HepG2 (cell line): Measurements from ENCODE around the gene PLN. TPM values are rescaled to one million over a fixed set of nuclear protein-coding genes. Genes with fewer than 3 reads are reported as not detected.

Experiments used
- ATAC-seq: fragments of 200-7000 bp; cut with Tn5 transposase; 3 replicates; pipeline ENCODE4 v1.9.1; 2020; ENCODE audit warnings: mild to moderate bottlenecking, moderate library complexity
- BruUV-seq: library from RNA; stranded (reverse); fragments of 400-500 nt; replicated peaks from 2 replicates; lab custom pipeline; 2021; lab: Mats Ljungman, UMichigan
- CTCF ChIA-PET: fragments of 300-600 bp; formaldehyde crosslinking; extraction: SDS; loops from one replicate; lab custom pipeline; 2021; ENCODE audit warnings: low total read pairs, inconsistent platforms, low intra/inter-chr PET ratio; lab: Yijun Ruan, JAX
- POLR2A ChIA-PET: fragments of 350-600 bp; sonication (Branson Sonifier 250); formaldehyde crosslinking; loops from one replicate; lab custom pipeline; 2020; ENCODE audit warnings: antibody characterized with exemption, inconsistent platforms; lab: Yijun Ruan, JAX
- DNase-seq: peaks from one replicate; pipeline ENCODE4 v3.0.0-alpha.2; 2015; ENCODE audit warnings: low spot score
- FAIRE-seq: peaks from 3 replicates; lab custom pipeline; 2011; peaks lifted over from hg19 to GRCh38; lab: Jason Lieb, UNC
- H2AFZ ChIP-seq: one replicate; pipeline ENCODE4 v1.6.1; 2011; ENCODE audit warnings: low read length, inconsistent platforms
- H3K27ac ChIP-seq: fragments of 300-600 bp; 3 replicates; pipeline ENCODE4 v1.8.0; 2011; ENCODE audit warnings: mixed run types, mild to moderate bottlenecking, mixed read lengths, low read length, inconsistent platforms; ENCODE audit not compliant: insufficient read depth; ENCODE audit errors: extremely low read length
- H3K27me3 ChIP-seq, 2 experiments: fragments of 200-600 bp in 1 of 2; 2 replicates in 1 of 2; 3 replicates in 1 of 2; pipeline versions ENCODE4 v1.6.0 to v1.8.0; 2011; ENCODE audit warnings: low read length in 2 of 2, mild to moderate bottlenecking in 2 of 2, moderate library complexity in 2 of 2, inconsistent platforms in 1 of 2; ENCODE audit not compliant: insufficient read depth in 2 of 2, control insufficient read depth in 1 of 2
- H3K36me3 ChIP-seq, 2 experiments: fragments of 200-600 bp in 1 of 2; replicated peaks in 1 of 2; 2 replicates in 1 of 2; 3 replicates in 1 of 2; pipeline versions ENCODE4 v1.5.1 to v1.8.0; 2011; ENCODE audit warnings: low read length in 2 of 2, inconsistent platforms in 1 of 2; ENCODE audit not compliant: insufficient read depth in 2 of 2, control insufficient read depth in 1 of 2
- H3K4me1 ChIP-seq: 2 replicates; pipeline ENCODE4 v1.5.1; 2012; ENCODE audit warnings: low read length, inconsistent platforms; ENCODE audit not compliant: insufficient read depth
- H3K4me2 ChIP-seq: 2 replicates; pipeline ENCODE4 v1.6.0; 2011; ENCODE audit warnings: low read depth, low read length, inconsistent platforms
- H3K4me3 ChIP-seq, 3 experiments: fragments of 200-600 bp in 1 of 3; sonication (generic), shearing (Covaris generic) in 1 of 3; replicated peaks in 1 of 3; 2 replicates each; pipeline ENCODE4 v1.5.1; 2011 to 2016; ENCODE audit warnings: low read length in 3 of 3, inconsistent platforms in 2 of 3, low read depth in 2 of 3, mild to moderate bottlenecking in 2 of 3, control low read depth in 1 of 3, mixed read lengths in 1 of 3; ENCODE audit not compliant: insufficient read depth in 1 of 3
- H3K79me2 ChIP-seq: one replicate; pipeline ENCODE4 v1.6.1; 2011; ENCODE audit warnings: low read length, inconsistent platforms; ENCODE audit not compliant: insufficient read depth
- H3K9ac ChIP-seq: 2 replicates; pipeline ENCODE4 v1.6.0; 2011; ENCODE audit warnings: mild to moderate bottlenecking, low read depth, low read length, inconsistent platforms; ENCODE audit not compliant: insufficient read depth
- H3K9me3 ChIP-seq: 2 replicates; pipeline ENCODE4 v1.5.1; 2012; ENCODE audit warnings: mild to moderate bottlenecking, low read length
- H4K20me1 ChIP-seq: 2 replicates; pipeline ENCODE4 v1.6.0; 2011; ENCODE audit warnings: inconsistent platforms, mild to moderate bottlenecking, low read length, moderate library complexity; ENCODE audit not compliant: insufficient read depth
- DZIP1 ChIP-seq: sonication (generic); formaldehyde crosslinking; IDR thresholded peaks from 2 replicates; pipeline ENCODE4 v1.5.0; 2020; ENCODE audit warnings: mild to moderate bottlenecking, missing genetic modification reagents
- ELF3 ChIP-seq: IDR thresholded peaks from 2 replicates; pipeline ENCODE4 v1.6.1; 2016; ENCODE audit warnings: missing genetic modification reagents, missing compliant biosample characterization
- FOXK2 ChIP-seq: fragments of 450-650 bp; IDR thresholded peaks from 2 replicates; pipeline ENCODE4 v1.6.1; 2016
- IKZF5 ChIP-seq: IDR thresholded peaks from 2 replicates; pipeline ENCODE4 v1.6.1; 2018; ENCODE audit warnings: missing genetic modification reagents, mild to moderate bottlenecking, missing compliant biosample characterization
- MZF1 ChIP-seq: sonication (generic); formaldehyde crosslinking; IDR thresholded peaks from 2 replicates; pipeline ENCODE4 v1.8.1; 2023; ENCODE audit warnings: mild to moderate bottlenecking, missing genetic modification reagents, borderline replicate concordance
- SALL1 ChIP-seq: sonication (generic); formaldehyde crosslinking; IDR thresholded peaks from 2 replicates; pipeline ENCODE4 v1.8.0; 2022; ENCODE audit warnings: mild to moderate bottlenecking, missing genetic modification reagents
- SATB2 ChIP-seq: sonication (generic); formaldehyde crosslinking; IDR thresholded peaks from 2 replicates; pipeline ENCODE4 v1.5.0; 2020; ENCODE audit warnings: missing genetic modification reagents
- SOX5 ChIP-seq: IDR thresholded peaks from 2 replicates; pipeline ENCODE4 v1.6.1; 2016; ENCODE audit warnings: borderline replicate concordance
- SP4 ChIP-seq: sonication (generic); formaldehyde crosslinking; IDR thresholded peaks from 2 replicates; pipeline ENCODE4 v1.8.1; 2023; ENCODE audit warnings: mild to moderate bottlenecking, missing genetic modification reagents
- ZFP36 ChIP-seq: fragments of 150-350 bp; IDR thresholded peaks from 2 replicates; pipeline ENCODE4 v1.6.1; 2018; ENCODE audit warnings: borderline replicate concordance, low read length, low read depth; ENCODE audit not compliant: partially characterized antibody
- ZNF547 ChIP-seq: sonication (generic); formaldehyde crosslinking; IDR thresholded peaks from 2 replicates; pipeline ENCODE4 v1.5.1; 2020; ENCODE audit warnings: mild to moderate bottlenecking, missing genetic modification reagents
- ZNF574 ChIP-seq: sonication (generic); formaldehyde crosslinking; IDR thresholded peaks from 2 replicates; pipeline ENCODE4 v1.4.0; 2020; ENCODE audit warnings: missing genetic modification reagents
- ZNF777 ChIP-seq: sonication (generic); formaldehyde crosslinking; IDR thresholded peaks from 2 replicates; pipeline ENCODE4 v1.4.0; 2020; ENCODE audit warnings: missing genetic modification reagents
- in situ Hi-C: cut with HindIII; loops from 2 replicates; pipeline ENCODE4 v1.10.0; 2017; ENCODE audit warnings: low pct_unique_long_range_greater_than_20kb; ENCODE audit not compliant: extremely low pct_ligation_motif_present
- intact Hi-C: fragments of 100-400 bp; cut with micrococcal nuclease; formaldehyde crosslinking; loops from one replicate; pipeline ENCODE4 v1.10.0; 2022; ENCODE audit not compliant: unreplicated experiment
- polyA plus RNA-seq, 8 experiments: library from polyadenylated mRNA; depleted of rRNA in 3 of 8; stranded (reverse) in 7 of 8; unstranded in 1 of 8; fragments of >200 nt; fragmentation: Illumina TruSeq in 4 of 8; extraction: Trizol in 4 of 8; gene quantifications; 2 replicates each; pipeline versions ENCODE4 v1.2.1 to v1.2.3, GENCODE V29; 2011 to 2016; ENCODE audit warnings: low read depth in 4 of 8, missing spikeins in 1 of 8, mixed read lengths in 1 of 8; ENCODE audit not compliant: insufficient read depth in 1 of 8
- total RNA-seq, 5 experiments: library from RNA; depleted of rRNA; stranded (reverse); fragments of >200 nt; fragmentation: Illumina TruSeq; extraction: Trizol; gene quantifications; 2 replicates each; pipeline ENCODE4 v1.2.3, GENCODE V29; 2016; ENCODE audit warnings: low read depth in 1 of 5
- TF ChIP-seq, protein P1 (sequence below): sonication (generic); formaldehyde crosslinking; IDR thresholded peaks from 2 replicates; pipeline ENCODE4 v1.5.1; 2020; ENCODE audit warnings: missing genetic modification reagents, mild to moderate bottlenecking, borderline replicate concordance
- TF ChIP-seq, protein P2 (sequence below): sonication (generic); formaldehyde crosslinking; IDR thresholded peaks from 2 replicates; pipeline ENCODE4 v1.8.0; 2023; ENCODE audit warnings: mild to moderate bottlenecking, missing genetic modification reagents

The PLN gene
- total and polyA plus RNA-seq, 2 of the 13 experiments (the other 11 are each of a cell fraction or from before 2014, with no cell fraction given) = not detected

GRCh38 chr6:118558464-118559217 is 10.5 kb downstream of the PLN start (continued):
- TF ChIP-seq ZNF547 (CRISPR knock-in tag) = no peak
- TF ChIP-seq, protein P1, sequence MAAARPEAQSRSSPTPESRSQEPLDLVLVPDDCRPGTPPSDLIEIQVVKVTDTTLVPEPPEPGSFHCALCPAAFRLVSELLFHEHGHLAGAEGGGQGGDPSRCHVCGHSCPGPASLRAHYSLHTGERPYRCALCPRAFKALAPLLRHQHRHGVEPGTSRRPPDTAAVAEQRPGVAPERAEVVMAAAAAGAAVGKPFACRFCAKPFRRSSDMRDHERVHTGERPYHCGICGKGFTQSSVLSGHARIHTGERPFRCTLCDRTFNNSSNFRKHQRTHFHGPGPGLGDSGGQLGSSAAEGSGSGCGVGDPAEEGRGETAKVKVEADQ (CRISPR knock-in tag) = no peak

DNA sequence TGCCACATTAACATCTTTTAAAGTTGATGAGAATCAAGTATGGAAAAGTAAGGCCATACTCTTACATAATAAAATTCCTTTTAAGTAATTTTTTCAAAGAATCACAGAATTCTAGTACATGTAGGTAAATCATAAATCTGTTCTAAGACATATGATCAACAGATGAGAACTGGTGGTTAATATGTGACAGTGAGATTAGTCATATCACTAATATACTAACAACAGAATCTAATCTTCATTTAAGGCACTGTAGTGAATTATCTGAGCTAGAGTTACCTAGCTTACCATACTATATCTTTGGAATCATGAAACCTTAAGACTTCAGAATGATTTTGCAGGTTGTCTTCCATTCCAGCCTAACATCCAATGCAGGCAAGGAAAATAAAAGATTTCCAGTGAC is 11.6 kb downstream of the PLN start:
- Histone ChIP-seq H3K9me3 (no peaks in the 10 kb centered on the region), H2AFZ (no peak overlapping the region), H3K9ac (no peak overlapping the region), H4K20me1 (no peaks in the 10 kb centered on the region), H3K79me2 (no peaks in the 10 kb centered on the region), H3K4me3 (no peak overlapping the region), H3K4me2 (no peak overlapping the region), H3K4me1 (no peaks in the 10 kb centered on the region), H3K27me3 (no peaks in the 10 kb centered on the region), H3K27ac (no peak overlapping the region), H3K36me3 (no peaks in the 10 kb centered on the region)
- no peak for ATAC-seq
- DNase-seq = no peak
- POLR2A ChIA-PET = no interaction called here
- CTCF ChIA-PET = no interaction called here
- intact Hi-C loops = loop anchor here (10.0 kb wide), 1 partner anchor 245 kb away; no protein-coding TSS in a partner anchor
- FAIRE-seq = no peak
- in situ Hi-C loops = no loop called here
- BruUV-seq = no TSS peak
- TF ChIP-seq SOX5 (CRISPR knock-in tag) = no peak
- no peak for TF ChIP-seq ELF3 (CRISPR knock-in tag)
- no peak for TF ChIP-seq SP4 (CRISPR knock-in tag)
- no peak for TF ChIP-seq MZF1
- TF ChIP-seq FOXK2 = no peak
- TF ChIP-seq SATB2 (CRISPR knock-in tag) = no peak
- TF ChIP-seq IKZF5 (CRISPR knock-in tag) = no peak
- no peak for TF ChIP-seq ZFP36
- no peak for TF ChIP-seq ZNF574
- TF ChIP-seq, protein P2, sequence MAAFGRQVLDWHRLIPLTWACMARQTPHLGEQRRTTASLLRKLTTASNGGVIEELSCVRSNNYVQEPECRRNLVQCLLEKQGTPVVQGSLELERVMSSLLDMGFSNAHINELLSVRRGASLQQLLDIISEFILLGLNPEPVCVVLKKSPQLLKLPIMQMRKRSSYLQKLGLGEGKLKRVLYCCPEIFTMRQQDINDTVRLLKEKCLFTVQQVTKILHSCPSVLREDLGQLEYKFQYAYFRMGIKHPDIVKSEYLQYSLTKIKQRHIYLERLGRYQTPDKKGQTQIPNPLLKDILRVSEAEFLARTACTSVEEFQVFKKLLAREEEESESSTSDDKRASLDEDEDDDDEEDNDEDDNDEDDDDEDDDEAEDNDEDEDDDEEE (CRISPR knock-in tag) = no peak
- no peak for TF ChIP-seq SALL1
- TF ChIP-seq ZNF777 (CRISPR knock-in tag) = no peak
- no peak for TF ChIP-seq DZIP1 (CRISPR knock-in tag)
